Thyroid gland (tissue), 4 donors: ENCODE results near the gene RFTN1. TPM values are rescaled to one million over a fixed set of nuclear protein-coding genes. Genes with fewer than 3 reads are reported as not detected.

Source experiments
- DNase-seq, 2 donors: peaks; one replicate each; pipeline ENCODE4 v3.0.0-alpha.2; 2019
- H3K27ac ChIP-seq, 3 donors: fragments of 200-600 bp; sonication (generic); 1 replicate in 2 of 3; 2 replicates in 1 of 3; pipeline ENCODE4 v1.5.1; 2016 to 2019; ENCODE audit warnings: mild to moderate bottlenecking in 1 of 3, moderate library complexity in 1 of 3
- H3K27me3 ChIP-seq: fragments of 200-600 bp; sonication (generic); one replicate; pipeline ENCODE4 v1.5.1; 2019
- H3K36me3 ChIP-seq, 2 donors: fragments of 200-600 bp; sonication (generic); one replicate each; pipeline ENCODE4 v1.5.1; 2016 to 2019
- H3K4me1 ChIP-seq, 2 donors: fragments of 200-600 bp; sonication (generic); one replicate each; pipeline ENCODE4 v1.5.1; 2017 to 2019
- H3K4me3 ChIP-seq, 3 donors: fragments of 200-600 bp; sonication (generic); replicated peaks in 1 of 3; 1 replicate in 2 of 3; 2 replicates in 1 of 3; pipeline ENCODE4 v1.5.1; 2016; ENCODE audit warnings: mild to moderate bottlenecking in 1 of 3
- H3K9me3 ChIP-seq: fragments of 200-600 bp; sonication (generic); one replicate; pipeline ENCODE4 v1.5.1; 2017
- CTCF ChIP-seq, 6 experiments: fragments of 200-600 bp in 3 of 6; fragments of 450-650 bp in 3 of 6; sonication (generic) in 3 of 6; IDR thresholded peaks; one replicate each; pipeline ENCODE4 v1.5.1; 2016 to 2019; ENCODE audit warnings: antibody characterized with exemption in 6 of 6, mild to moderate bottlenecking in 2 of 6, inconsistent platforms in 1 of 6, moderate library complexity in 1 of 6
- POLR2A ChIP-seq, 2 donors: fragments of 450-650 bp; IDR thresholded peaks; one replicate each; pipeline ENCODE4 v1.6.1; 2017; ENCODE audit warnings: antibody characterized with exemption in 2 of 2, mild to moderate bottlenecking in 2 of 2, moderate library complexity in 1 of 2
- WGBS, 2 donors: methylation state at CpG; one replicate each; pipeline ENCODE4 v1.1.5; 2017; 5-methylcytosine and 5-hydroxymethylcytosine counted together
- intact Hi-C: fragments of 100-400 bp; cut with DNase I; formaldehyde crosslinking; loops from one replicate; pipeline ENCODE4 v1.15.1; 2023
- total RNA-seq, 4 donors: library from RNA; depleted of rRNA; stranded (reverse); fragments of >200 nt; gene quantifications; one replicate each; pipeline ENCODE4 v1.2.3, GENCODE V29; 2016

RFTN1 gene
- total RNA-seq, 4 donors from 2014 or later, result 110 to 239 (median 153) TPM

- H3K27ac ChIP-seq, result no peak overlapping the region
- WGBS, 2 donors, result 78 to 79% methylated on average over 5 of the region's 5 CpGs
- TF ChIP-seq CTCF (IDR thresholded peaks at IDR 0.05) (no peak), POLR2A (IDR thresholded peaks at IDR 0.05) (no peak)
Observed at GRCh38 chr3:16382845-16383244, 130.7 kb downstream of the RFTN1 start.

GRCh38 chr3:16381426-16381825 is 132.1 kb downstream of the RFTN1 start:
- H3K27ac ChIP-seq, result no peak overlapping the region
- intact Hi-C loops, result no loop called here
- 95 to 96% methylated on average over 4 of the region's 4 CpGs for WGBS, 2 donors
- peaks cover 8 to 13% of the 10 kb centered on the region in 2 donors for H3K4me1 ChIP-seq
- no peaks in the 10 kb centered on the region for H3K27me3 ChIP-seq
- no peak for DNase-seq
- H3K36me3 ChIP-seq, result no peaks in the 10 kb centered on the region
- no peaks in the 10 kb centered on the region for H3K9me3 ChIP-seq
- H3K4me3 ChIP-seq, result no peak overlapping the region
- no peak for TF ChIP-seq CTCF (IDR thresholded peaks at IDR 0.05)
- no peak for TF ChIP-seq POLR2A (IDR thresholded peaks at IDR 0.05)

More at GRCh38 chr3:16382845-16383244, 130.7 kb downstream of the RFTN1 start:
- no peak for DNase-seq
- intact Hi-C loops, result no loop called here
- Histone ChIP-seq H3K27me3 (no peaks in the 10 kb centered on the region), H3K36me3 (no peaks in the 10 kb centered on the region), H3K4me1 (peaks cover 2 to 5% of the 10 kb centered on the region in 2 donors), H3K9me3 (no peaks in the 10 kb centered on the region), H3K4me3 (no peak overlapping the region)

GRCh38 chr3:16380421-16380820 is 133.1 kb downstream of the RFTN1 start:
- Histone ChIP-seq H3K9me3 (no peaks in the 10 kb centered on the region), H3K27ac (no peak overlapping the region), H3K27me3 (no peaks in the 10 kb centered on the region), H3K4me3 (no peak overlapping the region), H3K36me3 (no peaks in the 10 kb centered on the region), H3K4me1 (peaks cover 10 to 17% of the 10 kb centered on the region in 2 donors)
- no peak for TF ChIP-seq POLR2A (IDR thresholded peaks at IDR 0.05)
- no peak for DNase-seq
- 100% methylated on average over 1 of the region's 1 CpG for WGBS, 2 donors
- intact Hi-C loops, result no loop called here

- peaks cover 16 to 23% of the 10 kb centered on the region in 2 donors for H3K4me1 ChIP-seq
- DNase-seq, result no peak
- intact Hi-C loops, result no loop called here
Observed at GRCh38 chr3:16379838-16380237, 133.7 kb downstream of the RFTN1 start.

GRCh38 chr3:16378920-16379319 is 134.6 kb downstream of the RFTN1 start:
- no peak for TF ChIP-seq CTCF (IDR thresholded peaks at IDR 0.05)
- TF ChIP-seq POLR2A (IDR thresholded peaks at IDR 0.05), result no peak
- WGBS, 2 donors, result 63 to 79% methylated on average over 3 of the region's 3 CpGs
- Histone ChIP-seq H3K36me3 (no peaks in the 10 kb centered on the region), H3K4me3 (no peak overlapping the region), H3K4me1 (peaks cover 25 to 32% of the 10 kb centered on the region in 2 donors), H3K27me3 (no peaks in the 10 kb centered on the region), H3K9me3 (no peaks in the 10 kb centered on the region), H3K27ac (peak overlapping the region in 1 of 3 donors; percentile 49)
- no peak for DNase-seq
- intact Hi-C loops, result no loop called here

More at GRCh38 chr3:16379838-16380237, 133.7 kb downstream of the RFTN1 start:
- TF ChIP-seq POLR2A (IDR thresholded peaks at IDR 0.05) (no peak), CTCF (IDR thresholded peaks at IDR 0.05) (no peak)
- WGBS, 2 donors, result 49 to 63% methylated on average over 2 of the region's 2 CpGs
- H3K36me3 ChIP-seq, result no peaks in the 10 kb centered on the region
- H3K27me3 ChIP-seq, result no peaks in the 10 kb centered on the region
- H3K9me3 ChIP-seq, result no peaks in the 10 kb centered on the region
- no peak overlapping the region for H3K4me3 ChIP-seq
- no peak overlapping the region for H3K27ac ChIP-seq
